ENCODE results near the gene ACSBG1. TPM values are rescaled to one million over a fixed set of nuclear protein-coding genes. Genes with fewer than 3 reads are reported as not detected.

The ACSBG1 gene
- total RNA-seq, 4 donors from 2014 or later = 0.09 to 0.31 TPM; not detected in 2

- H3K4me3 ChIP-seq = no peak overlapping the region
- intact Hi-C loops (cut with DNase I) = no loop called here
- H3K27ac ChIP-seq = no peak overlapping the region
- no peak for TF ChIP-seq CTCF (IDR thresholded peaks at IDR 0.05)
- no peak for TF ChIP-seq POLR2A (IDR thresholded peaks at IDR 0.05)
- no peaks in the 10 kb centered on the region for H3K27me3 ChIP-seq
- WGBS, 2 donors = 90% methylated on average over 3 of the region's 8 CpGs; no CpG with 5 or more reads in 1 of the 2 donors
- H3K4me1 ChIP-seq = peaks cover 17 to 66% (median 28%) of the 10 kb centered on the region in 3 donors
- H3K9me3 ChIP-seq = no peaks in the 10 kb centered on the region
- H3K36me3 ChIP-seq = no peaks in the 10 kb centered on the region
- DNase-seq = no peak
Measured at GRCh38 chr15:78207641-78208340, 26.6 kb downstream of the ACSBG1 start.

GRCh38 chr15:78207110-78207458 lies 27.3 kb downstream of the ACSBG1 start:
- Histone ChIP-seq H3K4me3 (no peak overlapping the region), H3K27ac (no peak overlapping the region), H3K36me3 (no peaks in the 10 kb centered on the region), H3K27me3 (no peaks in the 10 kb centered on the region), H3K9me3 (no peaks in the 10 kb centered on the region), H3K4me1 (peaks cover 12 to 59% (median 22%) of the 10 kb centered on the region in 3 donors)
- no peak for DNase-seq
- no peak for TF ChIP-seq POLR2A (IDR thresholded peaks at IDR 0.05)
- intact Hi-C loops (cut with DNase I) = no loop called here
- 60 to 92% methylated on average over 1 to 2 of the region's 5 CpGs for WGBS, 2 donors

GRCh38 chr15:78206326-78207109 lies 27.8 kb downstream of the ACSBG1 start:
- no peak for TF ChIP-seq CTCF (IDR thresholded peaks at IDR 0.05)
- TF ChIP-seq POLR2A (IDR thresholded peaks at IDR 0.05) = no peak
- WGBS, 2 donors = 56 to 75% methylated on average over 5 to 6 of the region's 12 CpGs
- intact Hi-C loops (cut with DNase I) = no loop called here
- no peak for DNase-seq
- Histone ChIP-seq H3K36me3 (no peaks in the 10 kb centered on the region), H3K27me3 (no peaks in the 10 kb centered on the region), H3K4me3 (no peak overlapping the region), H3K4me1 (peaks cover 12 to 53% (median 22%) of the 10 kb centered on the region in 3 donors), H3K9me3 (no peaks in the 10 kb centered on the region), H3K27ac (no peak overlapping the region)

GRCh38 chr15:78205856-78206255 lies 28.5 kb downstream of the ACSBG1 start:
- peaks cover 12 to 47% (median 21%) of the 10 kb centered on the region in 3 donors for H3K4me1 ChIP-seq
- no peak for DNase-seq

GRCh38 chr15:78205337-78205736 lies 29.0 kb downstream of the ACSBG1 start:
- no peak for DNase-seq
- no peaks in the 10 kb centered on the region for H3K36me3 ChIP-seq
- intact Hi-C loops (cut with DNase I) = no loop called here
- no peak overlapping the region for H3K4me3 ChIP-seq
- peaks cover 12 to 42% (median 16%) of the 10 kb centered on the region in 3 donors for H3K4me1 ChIP-seq
- no peaks in the 10 kb centered on the region for H3K9me3 ChIP-seq
- no peaks in the 10 kb centered on the region for H3K27me3 ChIP-seq
- WGBS, 2 donors = no CpG with 5 or more reads among the region's 1 CpG
- no peak for TF ChIP-seq POLR2A (IDR thresholded peaks at IDR 0.05)
- TF ChIP-seq CTCF (IDR thresholded peaks at IDR 0.05) = no peak
- no peak overlapping the region for H3K27ac ChIP-seq

More at GRCh38 chr15:78205856-78206255, 28.5 kb downstream of the ACSBG1 start:
- H3K36me3 ChIP-seq = no peaks in the 10 kb centered on the region
- WGBS, 2 donors = 100% methylated on average over 3 of the region's 10 CpGs; no CpG with 5 or more reads in 1 of the 2 donors
- no peak overlapping the region for H3K4me3 ChIP-seq
- intact Hi-C loops (cut with DNase I) = no loop called here
- no peak for TF ChIP-seq CTCF (IDR thresholded peaks at IDR 0.05)
- no peak for TF ChIP-seq POLR2A (IDR thresholded peaks at IDR 0.05)
- no peaks in the 10 kb centered on the region for H3K9me3 ChIP-seq
- H3K27ac ChIP-seq = no peak overlapping the region
- no peaks in the 10 kb centered on the region for H3K27me3 ChIP-seq

All from esophagus squamous epithelium (tissue), 5 donors.